RWPE2 (cell line): ENCODE measurements around the gene SLC15A2.

Experiments
- ATAC-seq: fragments of 200-7000 bp; cut with Tn5 transposase; 3 replicates; pipeline ENCODE4 v1.9.1; 2021; ENCODE audit warnings: low read depth
- DNase-seq: peaks from one replicate; pipeline ENCODE4 v3.0.0-alpha.2; 2020; ENCODE audit warnings: low spot score
- H3K27ac ChIP-seq: fragments of 450-650 bp; 2 replicates; pipeline ENCODE4 v1.5.1; 2017; ENCODE audit warnings: mild to moderate bottlenecking; ENCODE audit not compliant: poor library complexity, severe bottlenecking
- H3K27me3 ChIP-seq: fragments of 250-450 bp; sonication (Bioruptor Pico); 2 replicates; pipeline ENCODE4 v1.5.1; 2021; ENCODE audit warnings: mild to moderate bottlenecking, moderate library complexity; ENCODE audit not compliant: insufficient read depth, poor library complexity, severe bottlenecking
- H3K36me3 ChIP-seq: fragments of 250-450 bp; sonication (Bioruptor Pico); 2 replicates; pipeline ENCODE4 v1.5.1; 2020; ENCODE audit warnings: low read depth, mild to moderate bottlenecking, moderate library complexity
- H3K4me1 ChIP-seq: fragments of 250-450 bp; sonication (Bioruptor Pico); 2 replicates; pipeline ENCODE4 v1.5.1; 2021; ENCODE audit warnings: mild to moderate bottlenecking, moderate library complexity; ENCODE audit not compliant: insufficient read depth, poor library complexity, severe bottlenecking
- H3K4me3 ChIP-seq: fragments of 250-450 bp; sonication (Bioruptor Pico); 2 replicates; pipeline ENCODE4 v1.5.1; 2021; ENCODE audit warnings: mild to moderate bottlenecking, moderate library complexity; ENCODE audit not compliant: severe bottlenecking
- H3K9me3 ChIP-seq: fragments of 250-450 bp; sonication (Bioruptor Pico); 2 replicates; pipeline ENCODE4 v1.5.1; 2021; ENCODE audit warnings: mild to moderate bottlenecking, moderate library complexity; ENCODE audit not compliant: severe bottlenecking
- TF ChIP-seq, protein P1 (sequence below): fragments of 450-650 bp; IDR thresholded peaks from one replicate; pipeline ENCODE4 v1.5.1; 2017; ENCODE audit warnings: mild to moderate bottlenecking, moderate library complexity; ENCODE audit not compliant: poor library complexity, severe bottlenecking

Gene SLC15A2

DNA sequence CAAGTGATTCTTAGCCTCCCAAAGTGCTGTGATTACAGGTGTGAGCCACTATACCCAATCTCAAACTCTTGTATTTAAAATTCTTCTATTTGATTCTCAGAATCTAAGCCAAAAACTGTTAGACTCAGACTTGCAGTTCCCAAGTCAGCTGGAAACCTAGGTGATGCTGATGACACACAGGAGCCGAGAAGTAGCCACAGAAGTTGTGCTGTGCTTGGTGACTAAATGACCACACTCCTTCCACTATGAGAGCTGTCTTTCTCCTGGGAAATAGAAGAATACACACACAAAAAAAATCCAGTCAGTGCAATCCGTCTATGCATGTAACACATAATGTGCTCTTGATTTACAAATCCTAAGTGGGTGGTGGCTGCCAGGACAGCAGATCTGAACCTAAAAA lies 93.9 kb downstream of the SLC15A2 start:
- TF ChIP-seq, protein P1, sequence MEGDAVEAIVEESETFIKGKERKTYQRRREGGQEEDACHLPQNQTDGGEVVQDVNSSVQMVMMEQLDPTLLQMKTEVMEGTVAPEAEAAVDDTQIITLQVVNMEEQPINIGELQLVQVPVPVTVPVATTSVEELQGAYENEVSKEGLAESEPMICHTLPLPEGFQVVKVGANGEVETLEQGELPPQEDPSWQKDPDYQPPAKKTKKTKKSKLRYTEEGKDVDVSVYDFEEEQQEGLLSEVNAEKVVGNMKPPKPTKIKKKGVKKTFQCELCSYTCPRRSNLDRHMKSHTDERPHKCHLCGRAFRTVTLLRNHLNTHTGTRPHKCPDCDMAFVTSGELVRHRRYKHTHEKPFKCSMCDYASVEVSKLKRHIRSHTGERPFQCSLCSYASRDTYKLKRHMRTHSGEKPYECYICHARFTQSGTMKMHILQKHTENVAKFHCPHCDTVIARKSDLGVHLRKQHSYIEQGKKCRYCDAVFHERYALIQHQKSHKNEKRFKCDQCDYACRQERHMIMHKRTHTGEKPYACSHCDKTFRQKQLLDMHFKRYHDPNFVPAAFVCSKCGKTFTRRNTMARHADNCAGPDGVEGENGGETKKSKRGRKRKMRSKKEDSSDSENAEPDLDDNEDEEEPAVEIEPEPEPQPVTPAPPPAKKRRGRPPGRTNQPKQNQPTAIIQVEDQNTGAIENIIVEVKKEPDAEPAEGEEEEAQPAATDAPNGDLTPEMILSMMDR: no peak
- no peaks in the 10 kb centered on the region for H3K36me3 ChIP-seq
- DNase-seq: no peak
- no peak overlapping the region for H3K27ac ChIP-seq
- no peak overlapping the region for H3K4me3 ChIP-seq
- peaks cover 5% of the 10 kb centered on the region for H3K9me3 ChIP-seq
- no peak for ATAC-seq
- no peaks in the 10 kb centered on the region for H3K27me3 ChIP-seq
- no peaks in the 10 kb centered on the region for H3K4me1 ChIP-seq

DNA sequence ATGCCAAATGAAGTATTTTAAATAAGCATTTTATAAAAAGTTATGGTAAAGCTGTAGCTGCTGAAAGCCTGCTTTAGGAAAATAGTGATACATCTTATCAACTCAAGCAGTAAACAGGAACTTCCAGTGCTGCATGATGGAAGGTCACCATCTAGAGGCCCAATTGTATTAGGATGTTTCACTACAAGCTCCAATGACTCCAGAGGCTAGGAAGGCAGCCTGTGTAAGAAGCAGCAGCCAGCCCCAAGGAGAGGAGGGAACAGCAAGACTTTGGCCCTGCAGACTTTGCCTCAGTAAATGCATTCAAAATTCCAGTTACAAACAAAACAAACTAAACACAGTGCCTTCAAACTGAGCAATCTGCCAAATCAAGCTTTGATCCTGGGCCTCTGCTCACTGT lies 95.7 kb downstream of the SLC15A2 start:
- peak; percentile 58; the same call in 2 of the 3 replicates for ATAC-seq
- Histone ChIP-seq H3K27ac (no peak overlapping the region), H3K9me3 (no peaks in the 10 kb centered on the region), H3K4me3 (no peak overlapping the region), H3K4me1 (peaks cover 1% of the 10 kb centered on the region), H3K27me3 (no peaks in the 10 kb centered on the region), H3K36me3 (no peaks in the 10 kb centered on the region)
- DNase-seq: no peak
- TF ChIP-seq, protein P1: peak; percentile 38

DNA sequence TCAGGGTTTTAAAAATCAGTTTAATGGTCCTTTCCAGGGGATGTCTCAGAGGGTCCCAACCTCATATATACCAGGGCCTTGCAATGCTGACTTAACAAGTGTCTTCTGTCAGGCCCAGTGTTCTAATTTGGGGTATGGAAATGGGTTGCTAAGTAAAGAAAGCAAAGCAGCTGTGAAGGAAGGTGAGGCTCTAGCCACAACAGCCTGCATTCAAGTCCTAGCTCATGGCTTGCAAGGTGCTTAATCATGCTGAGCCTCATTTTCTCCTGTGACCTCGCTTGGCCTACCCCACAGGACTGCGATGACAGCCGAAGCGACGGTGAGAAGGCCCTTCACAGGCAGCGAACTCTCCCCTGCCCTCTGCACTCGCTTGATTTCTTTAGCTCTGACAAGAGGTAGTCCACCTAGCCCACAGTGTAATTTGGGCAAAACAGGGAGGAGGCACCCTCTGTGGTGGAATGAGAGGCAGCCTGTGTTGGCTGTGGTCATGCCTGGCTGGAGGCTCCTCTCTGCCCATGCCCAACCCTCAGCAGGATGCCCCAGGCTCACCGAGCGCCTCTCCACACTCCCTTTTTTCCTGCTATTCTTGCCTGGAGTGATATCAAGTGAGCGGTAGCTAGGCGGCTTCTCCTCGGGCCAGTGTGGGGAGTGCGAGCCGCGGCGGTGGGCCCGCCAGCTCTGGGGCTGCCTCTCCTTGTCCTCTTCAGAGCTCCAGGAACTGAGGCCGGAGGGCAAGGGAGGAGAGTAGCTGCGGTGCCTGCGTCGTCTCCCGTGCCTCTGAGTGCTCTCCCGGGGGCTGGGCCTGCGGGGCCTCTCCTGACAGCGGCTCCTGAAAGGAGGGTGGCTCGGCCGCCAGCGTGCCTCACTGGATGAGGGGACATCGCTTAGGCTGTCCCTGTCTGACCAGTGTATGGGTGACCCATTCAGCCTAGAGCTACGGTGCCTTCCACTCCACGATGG lies 98.7 kb downstream of the SLC15A2 start:
- Histone ChIP-seq H3K27me3 (no peaks in the 10 kb centered on the region), H3K36me3 (no peaks in the 10 kb centered on the region), H3K4me1 (peaks cover 20% of the 10 kb centered on the region), H3K27ac (no peak overlapping the region), H3K4me3 (no peak overlapping the region), H3K9me3 (no peaks in the 10 kb centered on the region)
- ATAC-seq: no peak
- TF ChIP-seq, protein P1: no peak
- no peak for DNase-seq
